Liver (tissue), 9 donors: ENCODE data around the gene GRIK1. TPM values are rescaled to one million over a fixed set of nuclear protein-coding genes. Genes with fewer than 3 reads are reported as not detected.

Source experiments
- DNase-seq: peaks from one replicate; pipeline ENCODE4 v3.0.0-alpha.2; 2017; ENCODE audit warnings: low spot score
- H3K27ac ChIP-seq, 2 donors: one replicate each; pipeline ENCODE4 v1.7.0; 2013; ENCODE audit warnings: inconsistent platforms in 2 of 2, low read length in 2 of 2, control low read depth in 1 of 2, low read depth in 1 of 2, mild to moderate bottlenecking in 1 of 2
- H3K27me3 ChIP-seq, 4 donors: one replicate each; pipeline versions ENCODE4 v1.6.1 to v1.7.0; 2013; ENCODE audit warnings: low read length in 3 of 4, inconsistent platforms in 1 of 4, mild to moderate bottlenecking in 1 of 4, moderate library complexity in 1 of 4; ENCODE audit not compliant: control insufficient read depth in 4 of 4, insufficient read depth in 4 of 4
- H3K36me3 ChIP-seq, 4 donors: one replicate each; pipeline versions ENCODE4 v1.6.1 to v1.7.0; 2013; ENCODE audit warnings: low read length in 3 of 4, mild to moderate bottlenecking in 3 of 4, low read depth in 1 of 4, moderate library complexity in 1 of 4; ENCODE audit not compliant: control insufficient read depth in 4 of 4, insufficient read depth in 3 of 4
- H3K4me1 ChIP-seq, 4 donors: one replicate each; pipeline versions ENCODE4 v1.6.1 to v1.7.0; 2013; ENCODE audit warnings: low read length in 3 of 4, mild to moderate bottlenecking in 3 of 4, moderate library complexity in 1 of 4; ENCODE audit not compliant: control insufficient read depth in 4 of 4, insufficient read depth in 4 of 4
- H3K4me3 ChIP-seq, 3 donors: one replicate each; pipeline versions ENCODE4 v1.6.1 to v1.7.0; 2013; ENCODE audit warnings: low read length in 3 of 3, control low read depth in 1 of 3, low read depth in 1 of 3, mild to moderate bottlenecking in 1 of 3
- H3K9ac ChIP-seq, 2 donors: one replicate each; pipeline ENCODE4 v1.7.0; 2013; ENCODE audit warnings: low read length in 2 of 2, mild to moderate bottlenecking in 2 of 2, moderate library complexity in 2 of 2, control low read depth in 1 of 2, low read depth in 1 of 2
- H3K9me3 ChIP-seq, 4 donors: one replicate each; pipeline versions ENCODE4 v1.6.1 to v1.7.0; 2013; ENCODE audit warnings: low read length in 3 of 4; ENCODE audit not compliant: control insufficient read depth in 4 of 4
- ATF3 ChIP-seq: IDR thresholded peaks from 2 replicates; pipeline ENCODE4 v1.6.1; 2016; ENCODE audit warnings: antibody characterized with exemption
- CTCF ChIP-seq: fragments of 150-350 bp; IDR thresholded peaks from 2 replicates; pipeline ENCODE4 v1.5.1; 2017; ENCODE audit warnings: improper control_type of control experiment, low read depth, low read length; ENCODE audit not compliant: missing input control
- EGR1 ChIP-seq, 2 donors: IDR thresholded peaks; 2 replicates each; pipeline ENCODE4 v1.6.1; 2016 to 2018; ENCODE audit warnings: antibody characterized with exemption in 2 of 2, low read depth in 2 of 2
- FOXA1 ChIP-seq: IDR thresholded peaks from 2 replicates; pipeline ENCODE4 v1.6.1; 2016; ENCODE audit warnings: antibody characterized with exemption
- FOXA2 ChIP-seq: IDR thresholded peaks from 2 replicates; pipeline ENCODE4 v1.6.1; 2016; ENCODE audit warnings: antibody characterized with exemption
- GABPA ChIP-seq, 2 donors: IDR thresholded peaks in 1 of 2; conservative IDR thresholded peaks in 1 of 2; 2 replicates each; pipeline ENCODE4 v1.6.1; 2016; ENCODE audit warnings: antibody characterized with exemption in 2 of 2, mild to moderate bottlenecking in 1 of 2, moderate library complexity in 1 of 2
- HNF4G ChIP-seq: IDR thresholded peaks from 2 replicates; pipeline ENCODE4 v1.6.1; 2016; ENCODE audit warnings: antibody characterized with exemption
- JUND ChIP-seq, 2 donors: IDR thresholded peaks; 2 replicates each; pipeline ENCODE4 v1.6.1; 2016; ENCODE audit warnings: antibody characterized with exemption in 2 of 2
- MAX ChIP-seq: IDR thresholded peaks from 2 replicates; pipeline ENCODE4 v1.6.1; 2016; ENCODE audit warnings: antibody characterized with exemption
- NR2F2 ChIP-seq: IDR thresholded peaks from 2 replicates; pipeline ENCODE4 v1.6.1; 2016; ENCODE audit warnings: antibody characterized with exemption
- RAD21 ChIP-seq, 2 donors: IDR thresholded peaks; 2 replicates each; pipeline ENCODE4 v1.6.1; 2016; ENCODE audit warnings: antibody characterized with exemption in 2 of 2, mild to moderate bottlenecking in 2 of 2
- RXRA ChIP-seq, 2 donors: IDR thresholded peaks; 2 replicates each; pipeline ENCODE4 v1.6.1; 2017 to 2018; ENCODE audit warnings: antibody characterized with exemption in 2 of 2, mild to moderate bottlenecking in 1 of 2
- SP1 ChIP-seq: IDR thresholded peaks from 2 replicates; pipeline ENCODE4 v1.6.1; 2018; ENCODE audit warnings: antibody characterized with exemption, mild to moderate bottlenecking
- TAF1 ChIP-seq: conservative IDR thresholded peaks from 2 replicates; pipeline ENCODE4 v1.6.1; 2016; ENCODE audit warnings: antibody characterized with exemption, mild to moderate bottlenecking
- YY1 ChIP-seq: IDR thresholded peaks from 2 replicates; pipeline ENCODE4 v1.6.1; 2016; ENCODE audit warnings: antibody characterized with exemption, mild to moderate bottlenecking
- ZBTB33 ChIP-seq: IDR thresholded peaks from 2 replicates; pipeline ENCODE4 v1.6.1; 2016; ENCODE audit warnings: antibody characterized with exemption
- WGBS: extraction: QIAGEN DNeasy Blood & Tissue Kit; methylation state at CpG from one replicate; pipeline ENCODE4 v1.1.7; 2013; 5-methylcytosine and 5-hydroxymethylcytosine counted together
- polyA plus RNA-seq, 2 donors: library from polyadenylated mRNA; stranded (reverse) in 1 of 2; unstranded in 1 of 2; fragments of 200-250 nt in 1 of 2; fragments of >200 nt in 1 of 2; fragmentation: Nextera tagmentation in 1 of 2; extraction: Ambion mirVana in 1 of 2; gene quantifications; one replicate each; pipeline versions ENCODE4 v1.2.1 to v1.2.3, GENCODE V29; 2013 to 2015
- total RNA-seq, 2 donors: library from RNA; depleted of rRNA; stranded (reverse); fragments of >200 nt; gene quantifications; one replicate each; pipeline ENCODE4 v1.2.3, GENCODE V29; 2014
- TF ChIP-seq, protein P1 (sequence below): IDR thresholded peaks from 2 replicates; pipeline ENCODE4 v1.6.1; 2016; ENCODE audit warnings: antibody characterized with exemption, mild to moderate bottlenecking
- donor health status: healthy.
- donor health status: healthy.
- donor health status: healthy.
- donor health status: healthy.
- donor health status: healthy.

Gene GRIK1
- total and polyA plus RNA-seq, 4 donors = 0.02 to 0.14 (median 0.05) TPM; not detected in 1

GRCh38 chr21:29691616-29692491, 247.9 kb downstream of the GRIK1 start:
- no peak overlapping the region for H3K27ac ChIP-seq
- 64% methylated on average over 5 of the region's 5 CpGs for WGBS
- H3K4me3 ChIP-seq = no peak overlapping the region
- no peak for TF ChIP-seq EGR1 (IDR thresholded peaks at IDR 0.05; ENCODE audit: low read depth in 2 of 2)
- no peak for TF ChIP-seq HNF4G
- no peak for TF ChIP-seq NR2F2
- no peak for TF ChIP-seq RXRA (IDR thresholded peaks at IDR 0.05)
- TF ChIP-seq MAX = no peak
- TF ChIP-seq GABPA (IDR thresholded peaks at IDR 0.05 in 1 of 2, conservative IDR thresholded peaks at IDR 0.05 in 1 of 2) = no peak
- TF ChIP-seq JUND (IDR thresholded peaks at IDR 0.05) = no peak
- TF ChIP-seq FOXA1 = no peak
- TF ChIP-seq RAD21 (IDR thresholded peaks at IDR 0.05) = no peak
- no peak for TF ChIP-seq ZBTB33
- TF ChIP-seq, protein P1, sequence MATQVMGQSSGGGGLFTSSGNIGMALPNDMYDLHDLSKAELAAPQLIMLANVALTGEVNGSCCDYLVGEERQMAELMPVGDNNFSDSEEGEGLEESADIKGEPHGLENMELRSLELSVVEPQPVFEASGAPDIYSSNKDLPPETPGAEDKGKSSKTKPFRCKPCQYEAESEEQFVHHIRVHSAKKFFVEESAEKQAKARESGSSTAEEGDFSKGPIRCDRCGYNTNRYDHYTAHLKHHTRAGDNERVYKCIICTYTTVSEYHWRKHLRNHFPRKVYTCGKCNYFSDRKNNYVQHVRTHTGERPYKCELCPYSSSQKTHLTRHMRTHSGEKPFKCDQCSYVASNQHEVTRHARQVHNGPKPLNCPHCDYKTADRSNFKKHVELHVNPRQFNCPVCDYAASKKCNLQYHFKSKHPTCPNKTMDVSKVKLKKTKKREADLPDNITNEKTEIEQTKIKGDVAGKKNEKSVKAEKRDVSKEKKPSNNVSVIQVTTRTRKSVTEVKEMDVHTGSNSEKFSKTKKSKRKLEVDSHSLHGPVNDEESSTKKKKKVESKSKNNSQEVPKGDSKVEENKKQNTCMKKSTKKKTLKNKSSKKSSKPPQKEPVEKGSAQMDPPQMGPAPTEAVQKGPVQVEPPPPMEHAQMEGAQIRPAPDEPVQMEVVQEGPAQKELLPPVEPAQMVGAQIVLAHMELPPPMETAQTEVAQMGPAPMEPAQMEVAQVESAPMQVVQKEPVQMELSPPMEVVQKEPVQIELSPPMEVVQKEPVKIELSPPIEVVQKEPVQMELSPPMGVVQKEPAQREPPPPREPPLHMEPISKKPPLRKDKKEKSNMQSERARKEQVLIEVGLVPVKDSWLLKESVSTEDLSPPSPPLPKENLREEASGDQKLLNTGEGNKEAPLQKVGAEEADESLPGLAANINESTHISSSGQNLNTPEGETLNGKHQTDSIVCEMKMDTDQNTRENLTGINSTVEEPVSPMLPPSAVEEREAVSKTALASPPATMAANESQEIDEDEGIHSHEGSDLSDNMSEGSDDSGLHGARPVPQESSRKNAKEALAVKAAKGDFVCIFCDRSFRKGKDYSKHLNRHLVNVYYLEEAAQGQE = no peak
- no peak for TF ChIP-seq TAF1
- TF ChIP-seq ATF3 = no peak
- TF ChIP-seq YY1 = no peak
- no peak for TF ChIP-seq FOXA2
- TF ChIP-seq CTCF = no peak
- TF ChIP-seq SP1 = no peak
- H3K9ac ChIP-seq = no peak overlapping the region
- DNase-seq = no peak
- H3K27me3 ChIP-seq = no peaks in the 10 kb centered on the region
- H3K36me3 ChIP-seq = no peaks in the 10 kb centered on the region
- no peaks in the 10 kb centered on the region for H3K9me3 ChIP-seq
- H3K4me1 ChIP-seq = no peaks in the 10 kb centered on the region
